ENCODE measurements around the gene TRIM9. TPM values are rescaled to one million over a fixed set of nuclear protein-coding genes. Genes with fewer than 3 reads are reported as not detected.

TRIM9 gene
- total RNA-seq, 1 experiment from 2014 or later, result 2.6 TPM

- H3K27me3 ChIP-seq (ENCODE audit: low read length), result 0 out of 2 replicates have a peak, but pooled peaks cover 3% of the 10 kb centered on the region
- no peaks in the 10 kb centered on the region for H3K4me1 ChIP-seq (ENCODE audit: insufficient read depth, low read length)
- no peak overlapping the region for H3K4me2 ChIP-seq (ENCODE audit: low read length)
- no peak overlapping the region for H2AFZ ChIP-seq (ENCODE audit: low read length)
- H3F3A ChIP-seq (ENCODE audit: low read length, unreplicated experiment), result no peaks in the 10 kb centered on the region
- H3K9me3 ChIP-seq (ENCODE audit: low read length), result no peaks in the 10 kb centered on the region
- H3K9me2 ChIP-seq (replicated peaks; ENCODE audit: low read length), result no peaks in the 10 kb centered on the region
- no peak overlapping the region for H3K27ac ChIP-seq (ENCODE audit: low read length)
- no TSS peak for BruUV-seq (replicated peaks)
- TF ChIP-seq CTCF (conservative IDR thresholded peaks at IDR 0.05; ENCODE audit: low read depth, low read length) (no peak), EZH2 (IDR thresholded peaks at IDR 0.05; ENCODE audit: low read length, unreplicated experiment) (no peak), EZH2phosphoT487 (IDR thresholded peaks at IDR 0.05; ENCODE audit: borderline replicate concordance, low read length) (no peak)
- DNase-seq (no peak), ATAC-seq (no peak)
- ChIA-PET CTCF (no interaction called here), POLR2A (ENCODE audit: unreplicated experiment) (no interaction called here)
- intact Hi-C loops (cut with micrococcal nuclease), result no loop called here
- H3K36me3 ChIP-seq (ENCODE audit: low read depth, low read length), result no peaks in the 10 kb centered on the region
- no peaks in the 10 kb centered on the region for H3K79me2 ChIP-seq (ENCODE audit: low read length)
- H3K4me3 ChIP-seq (ENCODE audit: low read length), result no peak overlapping the region
- no peak overlapping the region for H3K9ac ChIP-seq (ENCODE audit: low read length)
- H4K20me1 ChIP-seq (ENCODE audit: low read length), result no peaks in the 10 kb centered on the region
Measured at GRCh38 chr14:50985859-50986331, 109.0 kb downstream of the TRIM9 start.

- Histone ChIP-seq H3K36me3 (ENCODE audit: low read depth, low read length) (no peaks in the 10 kb centered on the region), H3K9ac (ENCODE audit: low read length) (no peak overlapping the region), H3K27ac (ENCODE audit: low read length) (no peak overlapping the region), H3K4me3 (ENCODE audit: low read length) (no peak overlapping the region), H3K9me3 (ENCODE audit: low read length) (no peaks in the 10 kb centered on the region), H3K79me2 (ENCODE audit: low read length) (no peaks in the 10 kb centered on the region), H2AFZ (ENCODE audit: low read length) (no peak overlapping the region), H3F3A (ENCODE audit: low read length, unreplicated experiment) (no peaks in the 10 kb centered on the region), H3K9me2 (replicated peaks; ENCODE audit: low read length) (no peaks in the 10 kb centered on the region), H3K27me3 (ENCODE audit: low read length) (0 out of 2 replicates have a peak, but pooled peaks cover 3% of the 10 kb centered on the region), H4K20me1 (ENCODE audit: low read length) (no peaks in the 10 kb centered on the region), H3K4me2 (ENCODE audit: low read length) (no peak overlapping the region), H3K4me1 (ENCODE audit: insufficient read depth, low read length) (no peaks in the 10 kb centered on the region)
- ATAC-seq, result no peak; the same call in none of the 2 replicates
- ChIA-PET POLR2A (ENCODE audit: unreplicated experiment) (interaction anchor here (0.5 kb wide), 1 partner anchor 10 kb away, joined by 3 read pairs; no protein-coding TSS in a partner anchor), CTCF (no interaction called here)
- BruUV-seq (replicated peaks), result no TSS peak
- no peak for DNase-seq
- TF ChIP-seq EZH2 (IDR thresholded peaks at IDR 0.05; ENCODE audit: low read length, unreplicated experiment), result no peak
- no peak for TF ChIP-seq EZH2phosphoT487 (IDR thresholded peaks at IDR 0.05; ENCODE audit: borderline replicate concordance, low read length)
- TF ChIP-seq CTCF (conservative IDR thresholded peaks at IDR 0.05; ENCODE audit: low read depth, low read length), result no peak
- intact Hi-C loops (cut with micrococcal nuclease), result no loop called here
Measured at GRCh38 chr14:50985124-50985858, 109.6 kb downstream of the TRIM9 start.
